ENCODE measurements around the gene SRPK1. TPM values are rescaled to one million over a fixed set of nuclear protein-coding genes. Genes with fewer than 3 reads are reported as not detected.

The SRPK1 gene
- total RNA-seq, 2 experiments from 2014 or later = 130 to 138 TPM

DNA sequence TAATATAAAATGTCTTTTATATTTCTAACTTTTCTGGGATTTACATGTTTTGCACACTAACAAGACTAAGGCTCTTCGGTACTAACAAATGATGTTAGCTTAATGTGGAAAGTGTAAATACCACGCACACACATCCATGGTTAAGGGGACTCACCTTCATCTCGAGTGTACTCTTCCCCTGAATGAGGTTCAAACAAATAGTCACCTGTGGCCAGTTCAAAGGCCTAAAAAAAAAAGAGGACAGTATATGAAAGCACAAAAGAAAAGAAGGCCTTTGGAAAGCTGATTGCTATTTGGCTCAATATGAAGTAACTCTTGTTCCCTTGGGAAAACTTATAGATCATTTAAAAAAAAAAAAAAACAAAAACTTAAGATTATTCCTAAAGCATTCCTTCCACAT is 78.5 kb downstream of the SRPK1 start:
- POLR2A ChIA-PET = no interaction called here

GRCh38 chr6:35839019-35839418 is 81.9 kb downstream of the SRPK1 start:
- POLR2A ChIA-PET = no interaction called here
- CTCF ChIA-PET = no interaction called here

More for the DNA sequence above, 78.5 kb downstream of the SRPK1 start:
- CTCF ChIA-PET = no interaction called here

DNA sequence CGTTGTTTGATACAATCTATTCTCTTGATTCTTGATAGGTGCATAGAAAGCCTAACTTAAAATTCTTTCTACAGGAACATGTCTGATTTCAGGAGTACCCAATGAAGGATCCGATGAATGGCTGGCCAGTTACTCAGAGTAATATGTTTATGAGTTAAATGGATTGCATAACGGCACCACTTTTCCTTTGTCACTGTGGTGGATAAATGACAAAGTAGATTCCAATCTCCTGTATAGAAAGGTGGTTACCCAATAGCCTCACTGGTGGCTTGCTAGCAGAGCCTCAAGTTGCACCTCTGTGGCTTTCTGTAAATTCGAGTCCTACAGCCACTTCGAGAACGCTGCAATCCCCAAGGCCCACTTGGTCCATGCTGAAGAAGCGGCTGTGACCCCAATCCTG is 87.4 kb downstream of the SRPK1 start:
- ChIA-PET POLR2A (no interaction called here), CTCF (no interaction called here)

DNA sequence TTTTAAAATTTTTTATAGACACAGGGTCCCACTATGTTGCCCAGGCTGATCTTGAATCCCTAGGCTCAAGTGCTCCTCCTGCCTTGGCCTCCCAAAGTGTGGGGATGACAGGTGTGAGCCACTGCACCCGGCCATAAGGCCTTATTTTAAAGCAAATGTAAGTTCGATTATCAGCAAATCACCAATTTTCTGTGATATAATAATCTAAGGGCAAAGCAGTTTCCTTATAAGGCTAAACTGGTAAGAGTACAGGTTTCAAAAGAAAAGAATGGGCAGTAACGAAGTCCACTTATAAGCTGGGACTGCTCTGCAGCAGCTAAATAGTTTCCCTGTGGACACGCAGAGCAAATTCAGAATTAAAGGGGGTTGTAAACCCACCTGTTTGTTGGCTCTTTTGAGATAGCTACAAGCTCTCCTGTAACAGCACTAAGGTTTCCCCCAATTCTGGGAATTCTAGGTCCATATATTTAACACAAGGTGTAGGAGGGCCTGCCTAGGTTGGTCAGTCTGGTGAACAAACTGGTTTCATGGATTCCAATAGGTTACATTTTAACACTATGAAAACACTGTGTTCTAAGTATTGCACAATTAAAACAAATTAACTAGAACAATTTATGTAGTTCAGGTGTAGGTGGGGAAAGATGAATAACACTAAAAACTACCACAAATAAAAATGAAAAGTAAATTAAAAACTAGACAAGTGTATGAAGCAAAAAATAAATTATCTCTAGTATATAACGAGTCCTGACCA is 89.5 kb downstream of the SRPK1 start:
- CTCF ChIA-PET = no interaction called here
- POLR2A ChIA-PET = no interaction called here

DNA sequence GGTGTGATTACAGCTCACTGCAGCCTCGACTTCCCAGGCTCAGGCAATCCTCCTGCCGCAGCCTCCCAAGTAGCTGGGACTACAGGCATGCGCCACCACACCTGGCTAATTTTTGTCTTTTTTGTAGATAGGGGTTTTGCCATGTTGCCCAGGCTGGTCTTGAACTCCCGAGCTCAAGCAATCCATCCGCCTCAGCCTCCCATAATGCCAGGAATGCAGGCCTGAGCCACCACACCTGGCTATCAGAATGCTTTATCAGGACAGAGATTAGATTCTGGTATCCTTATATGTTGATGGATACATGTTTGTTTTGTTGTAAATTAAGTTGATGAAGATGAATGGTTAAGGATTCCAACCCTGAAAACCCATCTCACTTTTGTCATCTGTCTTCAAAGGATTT is 91.6 kb downstream of the SRPK1 start:
- CTCF ChIA-PET = no interaction called here
- POLR2A ChIA-PET = no interaction called here

GRCh38 chr6:35824552-35825192 is 96.2 kb downstream of the SRPK1 start:
- ChIA-PET POLR2A (no interaction called here), CTCF (no interaction called here)

DNA sequence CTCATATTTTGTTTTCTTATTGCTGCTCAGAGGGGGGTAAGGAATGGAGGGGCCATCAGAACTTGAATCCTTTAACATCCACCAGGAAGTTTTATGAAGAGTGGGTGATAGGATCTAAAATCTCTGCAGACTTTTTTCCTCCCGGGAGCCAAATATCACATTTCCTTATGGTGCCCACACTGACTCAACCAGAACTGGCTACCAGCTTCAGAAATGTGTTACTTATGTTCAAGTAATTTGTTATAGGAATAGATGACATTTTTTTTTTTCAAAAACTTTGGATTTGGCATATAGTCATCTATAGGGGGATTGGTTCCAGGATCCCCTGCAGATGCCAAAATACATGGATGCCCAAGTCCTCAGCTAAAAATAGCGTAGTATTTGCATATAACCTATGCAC is 97.3 kb downstream of the SRPK1 start:
- ChIA-PET POLR2A (no interaction called here), CTCF (no interaction called here)

GRCh38 chr6:35817515-35817914 is 103.4 kb downstream of the SRPK1 start:
- ChIA-PET CTCF (no interaction called here), POLR2A (no interaction called here)

GRCh38 chr6:35811699-35811995 is 109.3 kb downstream of the SRPK1 start:
- ChIA-PET POLR2A (no interaction called here), CTCF (no interaction called here)

DNA sequence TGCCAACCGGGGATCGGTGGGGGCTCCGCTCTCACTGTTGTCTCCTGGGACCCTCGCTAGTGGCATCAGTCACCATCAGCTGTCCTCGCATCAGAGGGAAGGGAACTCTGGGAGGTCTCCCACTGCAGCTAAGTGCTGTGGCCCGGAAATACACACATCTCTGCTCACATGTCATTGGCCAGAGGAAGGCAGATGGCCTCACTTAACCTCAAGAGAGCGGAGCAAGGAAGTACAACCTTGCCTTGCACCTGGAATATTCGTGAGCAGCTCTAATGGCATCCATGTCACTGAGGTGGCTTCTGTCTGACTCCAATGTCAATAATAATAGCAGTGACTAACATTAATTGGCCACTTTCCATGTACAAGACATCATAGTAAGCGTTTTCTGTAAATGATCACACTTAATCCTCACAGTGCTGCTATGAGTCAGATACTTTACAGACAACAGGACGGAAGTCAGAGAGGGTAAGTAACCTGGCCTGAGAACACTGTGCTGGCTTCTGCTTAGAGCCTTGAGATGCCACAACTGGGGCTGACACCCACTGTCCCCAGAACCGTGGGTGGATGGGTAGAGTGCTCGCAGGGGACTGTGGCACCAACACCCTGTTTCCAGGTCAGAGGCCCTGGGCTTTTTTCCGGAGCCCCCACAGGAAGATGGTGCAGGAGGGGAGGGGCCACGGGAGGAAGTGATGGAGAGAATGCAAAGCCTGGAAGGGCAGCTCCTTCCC is 109.8 kb downstream of the SRPK1 start:
- CTCF ChIA-PET = no interaction called here
- POLR2A ChIA-PET = no interaction called here

- ChIA-PET CTCF (no interaction called here), POLR2A (no interaction called here)
Measured at GRCh38 chr6:35809809-35810208, 111.1 kb downstream of the SRPK1 start.

- CTCF ChIA-PET = no interaction called here
- POLR2A ChIA-PET = no interaction called here
Measured at GRCh38 chr6:35808688-35809087, 112.2 kb downstream of the SRPK1 start.

GRCh38 chr6:35804996-35805736 is 115.7 kb downstream of the SRPK1 start, which contains the start of gene LHFPL5:
TSS of gene LHFPL5 (plus strand) at chr6:35805352. CDS start at chr6:35805671, 319 bp downstream.
- ChIA-PET CTCF (no interaction called here), POLR2A (no interaction called here)

DNA sequence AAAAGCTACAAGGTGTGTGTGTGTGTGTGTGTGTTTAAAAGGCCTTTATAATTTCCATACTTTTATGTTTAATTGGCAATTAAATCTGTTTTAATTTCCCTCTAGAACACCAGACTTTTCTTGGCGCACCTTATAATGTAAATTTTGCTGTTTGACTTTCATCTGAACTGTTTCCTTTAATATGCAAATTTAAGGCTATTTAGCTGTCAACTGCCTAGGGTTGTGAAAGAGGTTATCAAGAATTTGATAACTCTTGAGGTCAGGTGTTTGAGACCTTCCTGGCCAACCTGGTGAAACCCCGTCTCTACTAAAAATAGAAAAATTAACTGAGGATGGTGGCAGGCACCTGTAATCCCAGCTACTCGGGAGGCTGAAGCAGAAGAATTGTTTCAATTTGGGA is 119.8 kb downstream of the SRPK1 start:
- ChIA-PET POLR2A (no interaction called here), CTCF (no interaction called here)

DNA sequence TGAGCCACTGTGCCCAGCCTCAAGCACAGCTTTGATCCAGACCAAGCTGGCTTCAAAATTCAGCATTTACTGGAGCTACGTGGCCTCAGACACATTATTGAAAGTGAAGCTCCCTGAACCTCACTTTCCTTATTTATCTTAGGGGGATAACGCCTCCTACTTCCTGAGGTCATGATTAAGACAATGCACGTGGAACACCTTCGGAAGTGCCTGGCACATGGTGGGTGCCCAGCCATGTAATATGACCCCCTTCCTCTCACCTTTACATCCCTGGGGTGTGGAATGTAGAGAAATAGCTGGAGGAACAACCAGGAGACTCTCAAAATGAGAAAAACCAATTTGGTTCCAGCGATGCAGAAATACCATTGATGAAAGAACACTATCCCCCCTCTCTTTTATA is 122.2 kb downstream of the SRPK1 start:
- POLR2A ChIA-PET = no interaction called here
- CTCF ChIA-PET = no interaction called here

DNA sequence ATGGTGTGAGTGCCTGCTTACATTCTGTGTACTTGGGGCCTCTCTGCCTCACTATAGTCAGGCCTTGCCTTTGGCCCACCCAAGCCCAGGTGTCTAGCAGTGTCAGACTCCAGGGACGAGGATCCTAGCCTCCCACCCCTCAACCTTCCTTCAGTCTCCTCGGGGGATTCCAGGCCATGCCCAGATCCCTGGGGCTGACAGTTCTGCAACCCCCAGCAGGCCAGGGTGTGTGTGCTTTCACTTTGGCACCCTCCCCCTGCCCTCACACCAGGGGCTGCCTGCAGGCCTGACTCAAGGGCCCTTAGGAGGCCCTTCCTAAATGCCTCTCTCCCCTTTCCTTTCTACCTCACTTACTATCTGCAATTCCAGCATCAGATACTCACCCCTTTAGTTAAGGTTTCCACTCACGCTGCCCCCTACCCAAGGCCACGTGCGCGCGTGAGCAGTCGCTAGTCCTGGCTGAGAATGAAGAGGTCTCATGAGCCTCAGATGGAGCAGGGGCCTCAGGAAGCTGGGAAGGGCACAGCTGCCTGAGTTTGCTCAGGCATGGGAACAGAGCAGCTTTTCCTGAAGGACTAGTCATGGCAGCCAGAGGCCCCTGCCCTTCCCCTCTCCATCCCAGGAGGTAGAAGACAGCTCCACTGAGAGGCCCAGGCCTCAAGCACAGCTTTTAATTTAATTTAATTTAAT is 122.9 kb downstream of the SRPK1 start:
- CTCF ChIA-PET = no interaction called here
- POLR2A ChIA-PET = no interaction called here

GRCh38 chr6:35796236-35796635 is 124.7 kb downstream of the SRPK1 start:
- ChIA-PET CTCF (no interaction called here), POLR2A (no interaction called here)

DNA sequence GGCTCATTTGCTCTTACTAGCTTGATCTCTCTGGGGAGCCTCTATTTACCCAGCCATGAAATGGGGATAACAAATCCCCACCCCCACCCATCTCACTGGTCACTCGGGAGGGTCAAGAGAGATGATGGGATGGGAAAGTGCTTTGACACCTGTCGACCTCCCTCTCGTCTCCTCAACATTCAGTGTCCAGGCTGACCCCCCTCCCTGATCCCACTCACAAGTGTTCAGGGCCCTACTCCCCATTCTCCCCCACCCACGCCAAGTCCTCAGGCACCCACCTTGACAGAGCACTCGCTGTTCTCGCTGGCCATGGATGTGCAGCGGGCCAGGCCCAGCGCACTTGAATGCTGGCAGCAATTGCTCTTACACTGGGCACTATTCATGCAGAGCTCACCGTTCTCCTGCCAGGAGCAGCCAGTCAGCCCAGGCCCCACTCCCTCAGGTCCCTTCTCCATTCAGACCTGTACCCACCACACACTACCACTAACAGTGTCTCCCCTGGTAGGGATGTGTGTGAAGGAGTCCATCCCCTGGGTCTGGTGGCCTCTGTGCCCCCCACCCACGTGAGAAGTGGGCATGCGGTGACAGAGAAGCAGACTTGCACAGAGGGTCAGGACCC is 125.3 kb downstream of the SRPK1 start:
- ChIA-PET CTCF (no interaction called here), POLR2A (no interaction called here)

- ChIA-PET CTCF (no interaction called here), POLR2A (no interaction called here)
Measured at GRCh38 chr6:35794536-35795452, 126.1 kb downstream of the SRPK1 start.
